ENCODE results near the gene DPP10. TPM values are rescaled to one million over a fixed set of nuclear protein-coding genes. Genes with fewer than 3 reads are reported as not detected.

The DPP10 gene
- total RNA-seq, 1 experiment from 2014 or later, result not detected

DNA sequence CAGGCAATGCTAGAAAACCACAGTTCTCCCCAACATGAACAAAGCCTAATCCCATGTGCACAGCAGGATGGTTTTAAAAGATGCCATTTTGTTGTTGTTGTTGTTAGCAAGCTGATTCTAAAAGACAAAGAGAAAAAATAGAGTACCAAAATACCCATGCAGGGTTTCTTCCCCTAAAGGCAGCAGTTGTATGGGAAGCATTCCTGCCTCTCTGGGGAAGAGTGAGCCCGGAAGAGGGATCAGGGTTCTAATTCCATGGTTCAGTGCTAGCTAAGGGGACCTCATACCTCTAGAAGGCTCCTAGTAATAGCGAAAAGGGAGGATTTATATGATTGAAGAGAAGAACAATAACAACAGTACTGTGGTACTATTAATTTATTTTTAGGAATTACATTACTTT lies 327.6 kb downstream of the DPP10 start:
- intact Hi-C loops (cut with micrococcal nuclease; ENCODE audit: unreplicated experiment), result no loop called here
- POLR2A ChIA-PET, result no interaction called here
- in situ Hi-C loops (cut with HindIII; ENCODE audit: low pct_unique_long_range_greater_than_20kb, low sequenced_read_pairs), result no loop called here

GRCh38 chr2:114784046-114784445 lies 341.6 kb downstream of the DPP10 start:
- no peak for ATAC-seq
- Histone ChIP-seq H3K4me3 (ENCODE audit: low read depth in 2 of 2, low read length in 2 of 2) (no peak overlapping the region), H3K27me3 (ENCODE audit: control insufficient read depth, insufficient read depth, low read length) (no peaks in the 10 kb centered on the region), H3K4me1 (ENCODE audit: control insufficient read depth, insufficient read depth, low read length) (no peaks in the 10 kb centered on the region), H3K27ac (ENCODE audit: low read length) (no peak overlapping the region), H3K9me3 (ENCODE audit: control insufficient read depth, insufficient read depth, low read depth, low read length) (no peaks in the 10 kb centered on the region), H3K36me3 (ENCODE audit: control insufficient read depth, insufficient read depth, low read length) (no peaks in the 10 kb centered on the region)
- in situ Hi-C loops (cut with HindIII; ENCODE audit: low pct_unique_long_range_greater_than_20kb, low sequenced_read_pairs) (no loop called here), intact Hi-C loops (cut with micrococcal nuclease; ENCODE audit: unreplicated experiment) (no loop called here)
- CTCF ChIA-PET, result no interaction called here
- POLR2A ChIA-PET, result no interaction called here
- no peak for DNase-seq (ENCODE audit: low read depth, low spot score)
- no TSS peak for BruUV-seq (replicated peaks)
- TF ChIP-seq, protein P1, sequence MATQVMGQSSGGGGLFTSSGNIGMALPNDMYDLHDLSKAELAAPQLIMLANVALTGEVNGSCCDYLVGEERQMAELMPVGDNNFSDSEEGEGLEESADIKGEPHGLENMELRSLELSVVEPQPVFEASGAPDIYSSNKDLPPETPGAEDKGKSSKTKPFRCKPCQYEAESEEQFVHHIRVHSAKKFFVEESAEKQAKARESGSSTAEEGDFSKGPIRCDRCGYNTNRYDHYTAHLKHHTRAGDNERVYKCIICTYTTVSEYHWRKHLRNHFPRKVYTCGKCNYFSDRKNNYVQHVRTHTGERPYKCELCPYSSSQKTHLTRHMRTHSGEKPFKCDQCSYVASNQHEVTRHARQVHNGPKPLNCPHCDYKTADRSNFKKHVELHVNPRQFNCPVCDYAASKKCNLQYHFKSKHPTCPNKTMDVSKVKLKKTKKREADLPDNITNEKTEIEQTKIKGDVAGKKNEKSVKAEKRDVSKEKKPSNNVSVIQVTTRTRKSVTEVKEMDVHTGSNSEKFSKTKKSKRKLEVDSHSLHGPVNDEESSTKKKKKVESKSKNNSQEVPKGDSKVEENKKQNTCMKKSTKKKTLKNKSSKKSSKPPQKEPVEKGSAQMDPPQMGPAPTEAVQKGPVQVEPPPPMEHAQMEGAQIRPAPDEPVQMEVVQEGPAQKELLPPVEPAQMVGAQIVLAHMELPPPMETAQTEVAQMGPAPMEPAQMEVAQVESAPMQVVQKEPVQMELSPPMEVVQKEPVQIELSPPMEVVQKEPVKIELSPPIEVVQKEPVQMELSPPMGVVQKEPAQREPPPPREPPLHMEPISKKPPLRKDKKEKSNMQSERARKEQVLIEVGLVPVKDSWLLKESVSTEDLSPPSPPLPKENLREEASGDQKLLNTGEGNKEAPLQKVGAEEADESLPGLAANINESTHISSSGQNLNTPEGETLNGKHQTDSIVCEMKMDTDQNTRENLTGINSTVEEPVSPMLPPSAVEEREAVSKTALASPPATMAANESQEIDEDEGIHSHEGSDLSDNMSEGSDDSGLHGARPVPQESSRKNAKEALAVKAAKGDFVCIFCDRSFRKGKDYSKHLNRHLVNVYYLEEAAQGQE (IDR thresholded peaks at IDR 0.05; ENCODE audit: insufficient read depth in 1 of 2, low read depth in 2 of 2, low read length in 1 of 2), result no peak
- TF ChIP-seq CTCF (IDR thresholded peaks at IDR 0.05) (no peak), TCF7L2 (IDR thresholded peaks at IDR 0.05; ENCODE audit: low read depth, low read length) (no peak), SIN3A (IDR thresholded peaks at IDR 0.05; ENCODE audit: borderline replicate concordance, insufficient read depth, low read depth, low read length) (no peak), POLR2AphosphoS5 (IDR thresholded peaks at IDR 0.05; ENCODE audit: low read depth, low read length) (no peak)

More for the DNA sequence above, 327.6 kb downstream of the DPP10 start:
- CTCF ChIA-PET, result no interaction called here
- Histone ChIP-seq H3K27ac (ENCODE audit: low read length) (no peak overlapping the region), H3K4me1 (ENCODE audit: control insufficient read depth, insufficient read depth, low read length) (no peaks in the 10 kb centered on the region), H3K36me3 (ENCODE audit: control insufficient read depth, insufficient read depth, low read length) (no peaks in the 10 kb centered on the region), H3K9me3 (ENCODE audit: control insufficient read depth, insufficient read depth, low read depth, low read length) (no peaks in the 10 kb centered on the region), H3K4me3 (ENCODE audit: low read depth in 2 of 2, low read length in 2 of 2) (no peak overlapping the region), H3K27me3 (ENCODE audit: control insufficient read depth, insufficient read depth, low read length) (no peaks in the 10 kb centered on the region)
- TF ChIP-seq POLR2AphosphoS5 (IDR thresholded peaks at IDR 0.05; ENCODE audit: low read depth, low read length) (no peak), CTCF (IDR thresholded peaks at IDR 0.05) (no peak), TCF7L2 (IDR thresholded peaks at IDR 0.05; ENCODE audit: low read depth, low read length) (no peak), SIN3A (IDR thresholded peaks at IDR 0.05; ENCODE audit: borderline replicate concordance, insufficient read depth, low read depth, low read length) (no peak)
- TF ChIP-seq, protein P1 (IDR thresholded peaks at IDR 0.05; ENCODE audit: insufficient read depth in 1 of 2, low read depth in 2 of 2, low read length in 1 of 2), result no peak
- DNase-seq (ENCODE audit: low read depth, low spot score) (no peak), ATAC-seq (no peak)
- BruUV-seq (replicated peaks), result no TSS peak
